GM10847 (cell line): ENCODE results near the gene MT1HL1.

Experiments used
- POLR2A ChIP-seq: IDR thresholded peaks from 2 replicates; pipeline ENCODE4 v1.6.1; 2011; ENCODE audit not compliant: insufficient read length; ENCODE audit errors: extremely low read depth

The MT1HL1 gene

GRCh38 chr1:237029850-237030535, 25.8 kb upstream of the MT1HL1 start:
- no peak for TF ChIP-seq POLR2A

GRCh38 chr1:237029240-237029639, 25.0 kb upstream of the MT1HL1 start:
- TF ChIP-seq POLR2A: no peak

- TF ChIP-seq POLR2A: no peak
Observed at GRCh38 chr1:237025358-237026074, 21.3 kb upstream of the MT1HL1 start.

DNA sequence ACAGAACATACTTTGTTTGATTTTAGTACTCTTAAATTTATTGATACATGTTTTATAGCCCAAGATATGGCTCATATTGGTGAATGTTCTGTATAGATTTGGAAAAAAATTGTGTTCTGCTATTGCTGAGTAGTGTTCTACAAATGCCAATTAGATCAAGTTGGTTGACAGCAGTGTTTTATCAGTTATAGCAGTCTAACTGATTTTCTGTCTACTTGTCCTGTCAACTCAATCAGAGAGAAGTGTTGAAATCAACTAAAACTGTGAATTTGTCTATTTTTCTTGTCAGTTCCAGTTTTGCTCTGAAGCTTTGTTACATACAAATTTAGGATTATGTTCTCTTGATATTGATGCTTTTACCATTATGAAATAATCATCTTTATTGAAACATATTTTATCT, 14.7 kb upstream of the MT1HL1 start:
- no peak for TF ChIP-seq POLR2A

- no peak for TF ChIP-seq POLR2A
Observed at GRCh38 chr1:237016626-237017025, 12.4 kb upstream of the MT1HL1 start.

DNA sequence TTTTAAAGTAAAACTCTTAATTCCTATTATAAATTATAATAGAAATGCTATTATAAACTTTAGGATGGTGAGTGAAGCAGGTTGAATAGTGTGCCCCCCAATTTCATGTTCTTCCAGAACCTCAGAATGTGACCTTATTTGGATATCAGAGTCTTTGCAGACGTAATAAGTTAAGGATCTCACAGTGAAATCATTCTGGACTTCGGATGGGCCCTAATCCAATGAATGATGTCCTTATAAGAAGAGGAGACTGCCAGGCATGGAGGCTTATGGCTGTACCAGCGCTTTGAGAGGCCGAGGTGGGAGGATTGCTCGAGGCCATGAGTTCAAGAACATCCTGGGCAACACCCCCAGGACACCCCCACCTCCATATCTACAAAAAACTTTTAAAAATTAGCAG, 9.4 kb upstream of the MT1HL1 start:
- no peak for TF ChIP-seq POLR2A

DNA sequence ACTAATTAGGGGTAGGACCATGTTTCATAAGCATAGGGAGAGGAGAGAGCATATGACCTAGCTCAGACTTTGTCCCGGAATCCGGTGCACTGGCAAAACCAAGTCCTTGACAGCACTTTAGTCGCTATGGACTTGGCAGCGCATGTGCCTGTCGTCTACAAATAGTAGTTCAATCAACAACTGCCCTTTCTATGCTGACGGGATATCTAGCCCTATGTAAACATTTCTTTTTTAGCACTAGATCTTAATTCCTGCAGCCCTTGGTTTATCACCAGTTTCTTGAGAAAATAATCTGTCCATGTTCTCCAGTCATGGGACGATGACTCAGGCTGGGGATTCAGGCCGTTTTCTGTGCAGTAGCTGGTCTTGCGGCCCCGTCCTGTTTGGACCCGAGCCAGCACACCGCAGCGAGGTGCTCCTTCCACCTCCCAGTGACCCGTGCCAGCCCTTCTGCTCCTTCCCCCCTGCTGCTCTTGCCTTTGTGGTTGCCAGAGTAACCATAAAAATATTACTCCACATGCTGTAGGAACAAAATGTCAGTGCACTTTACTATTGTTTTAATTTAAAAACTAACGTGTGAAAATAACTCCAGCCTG, 8.6 kb upstream of the MT1HL1 start:
- TF ChIP-seq POLR2A: no peak

- no peak for TF ChIP-seq POLR2A
Observed at GRCh38 chr1:237012361-237012760, 8.1 kb upstream of the MT1HL1 start.

GRCh38 chr1:237011432-237011831, 7.2 kb upstream of the MT1HL1 start:
- no peak for TF ChIP-seq POLR2A

DNA sequence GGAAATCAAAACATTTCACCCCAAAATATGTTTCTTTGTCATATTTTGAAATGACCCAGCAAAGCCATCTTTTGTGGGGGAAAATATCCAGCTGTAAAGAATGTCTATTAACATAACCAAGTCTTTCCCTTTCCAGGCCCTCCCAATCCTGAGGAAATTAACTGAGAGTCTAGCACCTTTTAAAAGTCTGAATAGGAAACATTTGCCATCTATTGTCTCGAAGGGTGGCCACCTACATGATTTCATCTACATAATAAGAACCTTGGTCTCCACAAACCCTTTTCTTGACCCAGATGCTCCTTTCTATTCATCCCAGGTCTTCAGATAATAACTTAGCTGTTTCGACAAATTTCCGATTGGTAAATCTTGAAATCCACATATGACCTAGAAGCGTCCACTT, 5.4 kb upstream of the MT1HL1 start:
- TF ChIP-seq POLR2A: no peak

- no peak for TF ChIP-seq POLR2A
Observed at GRCh38 chr1:237007147-237007881, 3.1 kb upstream of the MT1HL1 start.

GRCh38 chr1:237005674-237006073, 1.4 kb upstream of the MT1HL1 start:
- TF ChIP-seq POLR2A: no peak

DNA sequence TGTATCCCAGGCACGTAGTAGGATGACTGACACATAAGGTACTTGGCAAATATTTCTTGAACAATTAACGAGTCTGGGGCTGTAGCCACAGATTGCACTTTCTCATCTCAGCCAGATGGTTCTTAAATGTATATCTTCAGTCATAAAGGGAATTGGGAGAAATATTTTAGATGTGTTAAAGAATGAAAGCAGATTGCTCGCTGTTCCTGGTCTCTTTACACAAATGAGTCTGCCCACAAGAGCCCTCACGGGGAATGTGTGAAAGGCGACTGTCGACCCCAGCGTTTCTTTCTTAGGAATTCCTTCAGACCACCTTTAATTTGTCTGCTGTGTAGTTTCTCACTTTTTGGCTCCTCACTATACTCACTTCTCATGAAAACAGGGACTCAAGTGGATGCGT, 725 bp downstream of the MT1HL1 start:
- no peak for TF ChIP-seq POLR2A

DNA sequence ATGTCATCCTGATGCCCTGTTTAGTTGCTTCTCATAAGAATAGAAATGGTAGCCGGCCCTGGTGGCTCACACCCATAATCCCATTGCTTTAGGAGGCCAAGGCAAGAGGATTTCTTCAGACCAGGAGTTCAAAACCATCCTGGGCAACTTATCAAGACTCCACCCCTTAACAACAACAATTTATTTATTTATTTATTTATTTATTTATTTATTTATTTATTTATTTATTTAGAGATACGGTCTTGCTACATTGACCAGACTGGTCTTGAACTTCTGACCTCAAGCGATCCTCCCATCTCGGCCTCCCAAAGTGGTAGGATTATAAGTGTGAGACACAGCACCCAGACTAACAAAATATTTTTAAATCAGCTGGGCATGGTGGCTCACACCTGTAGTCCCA, 4.0 kb downstream of the MT1HL1 start:
- TF ChIP-seq POLR2A: no peak

DNA sequence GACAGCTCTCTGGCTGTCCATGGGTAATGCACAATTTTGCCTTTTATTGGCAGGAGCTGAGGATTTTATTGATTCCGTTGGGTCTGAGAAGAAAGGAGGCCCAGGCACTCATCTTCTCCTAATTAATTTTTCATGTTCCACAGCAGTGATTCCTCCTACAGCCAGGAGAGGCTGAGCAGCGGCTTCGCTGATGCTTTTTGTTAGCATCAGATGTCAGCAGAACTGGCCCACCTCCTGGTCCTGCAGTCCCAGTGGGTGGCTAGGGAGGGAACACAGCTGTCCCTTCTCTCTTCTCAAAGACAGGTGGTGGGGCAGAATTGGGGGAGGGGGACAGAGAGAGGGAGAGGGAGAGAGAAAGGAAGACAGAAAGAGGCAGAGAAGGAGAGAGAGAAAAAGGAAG, 5.7 kb downstream of the MT1HL1 start:
- TF ChIP-seq POLR2A: no peak

DNA sequence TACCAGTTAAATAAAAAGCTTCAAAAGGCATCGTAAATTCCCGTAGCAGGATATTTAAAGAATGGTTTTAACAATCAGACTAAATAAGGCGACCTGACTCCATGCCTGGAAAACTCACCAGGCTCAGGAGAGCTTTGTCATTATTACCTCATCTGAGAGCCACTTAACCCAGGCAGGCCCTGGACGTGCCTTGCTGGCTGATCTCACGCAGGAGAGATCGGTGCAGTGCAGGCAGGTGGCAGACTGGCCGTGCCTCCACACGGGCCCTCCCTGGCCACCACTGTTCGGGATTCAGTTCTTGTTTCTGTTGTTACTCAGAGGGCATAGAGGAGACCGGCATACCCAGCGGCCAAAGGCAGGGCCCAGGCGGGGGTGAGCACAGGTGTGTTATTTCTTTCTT, 6.4 kb downstream of the MT1HL1 start:
- TF ChIP-seq POLR2A: no peak

DNA sequence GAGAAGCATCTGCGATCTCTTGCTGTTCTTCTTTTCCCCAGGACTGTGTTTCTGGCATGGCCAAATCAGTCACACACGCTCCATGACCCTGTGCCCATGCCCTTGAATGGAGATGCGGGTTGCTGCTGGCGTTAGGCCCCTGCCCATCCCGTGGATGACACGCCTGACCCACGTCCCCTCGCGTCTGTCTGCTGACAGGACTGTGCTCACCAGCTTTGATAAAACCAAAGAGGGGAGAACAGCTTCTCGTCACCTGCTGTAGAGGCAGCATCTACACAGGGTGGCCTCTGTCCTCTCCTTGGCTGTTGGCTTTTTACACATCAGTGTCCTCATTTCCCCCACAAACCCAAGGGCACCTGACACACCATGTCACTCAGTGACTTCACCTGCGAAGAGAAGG, 6.9 kb downstream of the MT1HL1 start:
- TF ChIP-seq POLR2A: no peak

DNA sequence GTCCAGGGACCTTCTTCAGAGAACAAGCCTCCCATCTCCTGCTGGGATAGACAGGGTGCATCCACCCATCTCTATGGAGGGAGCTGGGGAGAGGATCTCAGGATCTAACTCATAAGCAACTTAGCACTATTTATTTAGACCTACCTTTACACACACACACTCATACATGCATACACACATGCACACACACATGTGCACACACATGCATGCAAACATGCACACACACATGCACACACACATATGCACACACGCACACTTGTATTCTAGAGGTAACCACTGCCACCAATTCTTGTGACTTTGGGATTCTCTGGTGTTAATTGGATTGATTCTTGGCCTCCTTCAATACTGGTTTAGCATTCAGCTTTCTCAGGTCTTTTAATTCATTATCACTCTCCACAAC, 9.8 kb downstream of the MT1HL1 start:
- no peak for TF ChIP-seq POLR2A
